GM12891 (cell line): ENCODE results near the gene INSYN1.

Experiments used
- POLR2A ChIP-seq: IDR thresholded peaks from 2 replicates; pipeline ENCODE4 v1.6.1; 2011; ENCODE audit warnings: low read depth, low read length, control low read depth
- POLR2AphosphoS5 ChIP-seq: IDR thresholded peaks from 2 replicates; pipeline ENCODE4 v1.6.1; 2011; ENCODE audit warnings: low read depth, low read length, control low read depth
- SPI1 ChIP-seq: IDR thresholded peaks from 2 replicates; pipeline ENCODE4 v1.6.1; 2011; ENCODE audit warnings: low read depth, low read length, control low read depth
- TAF1 ChIP-seq: IDR thresholded peaks from 2 replicates; pipeline ENCODE4 v1.6.1; 2011; ENCODE audit warnings: low read depth, low read length, control low read depth

GRCh38 chr15:73760330-73761329 lies 7.5 kb upstream of the INSYN1 start:
- TF ChIP-seq POLR2AphosphoS5 (no peak), POLR2A (no peak), TAF1 (no peak), SPI1 (no peak)
